Activated CD4-positive, alpha-beta T cell treated with anti-CD3 and anti-CD28 coated beads, Interleukin-2, amount 50 U/mL, for 24 hours (primary cell): ENCODE data around the gene MDGA2.
"Not testable (repeated sequence)": the region's sequence is repeated elsewhere in the genome, so short reads cannot be mapped to it uniquely, and the experiment has no call there.

Experiments used
- DNase-seq, 2 donors: peaks; one replicate each; pipeline ENCODE4 v3.0.0-alpha.2; 2020; ENCODE audit warnings: low read depth in 1 of 2, low spot score in 1 of 2

MDGA2 gene

GRCh38 chr14:47345016-47345415 lies 330.4 kb downstream of the MDGA2 start:
- no peak for DNase-seq

- no peak for DNase-seq
These were observed 342.5 kb downstream of the MDGA2 start for GRCh38 chr14:47332939-47333338.

- DNase-seq, result no peak
These were observed 343.3 kb downstream of the MDGA2 start for GRCh38 chr14:47332106-47332505.

GRCh38 chr14:47328376-47328775 lies 347.0 kb downstream of the MDGA2 start:
- no peak for DNase-seq

- no peak for DNase-seq
These were observed 348.1 kb downstream of the MDGA2 start for GRCh38 chr14:47327336-47327735.

GRCh38 chr14:47322751-47323150 lies 352.7 kb downstream of the MDGA2 start:
- DNase-seq, result no peak

GRCh38 chr14:47302121-47302520 lies 373.3 kb downstream of the MDGA2 start:
- DNase-seq, result no peak

- DNase-seq, result no peak
These were observed 374.6 kb downstream of the MDGA2 start for GRCh38 chr14:47300796-47301195.

GRCh38 chr14:47297374-47297773 lies 378.0 kb downstream of the MDGA2 start:
- no peak for DNase-seq

- no peak for DNase-seq
These were observed 391.1 kb downstream of the MDGA2 start for GRCh38 chr14:47284283-47284682.

- not testable (repeated sequence) for DNase-seq
These were observed 393.6 kb downstream of the MDGA2 start for GRCh38 chr14:47281761-47282160.

GRCh38 chr14:47278233-47278842 lies 397.1 kb downstream of the MDGA2 start:
- DNase-seq, result no peak

- DNase-seq, result no peak
These were observed 397.7 kb downstream of the MDGA2 start for GRCh38 chr14:47277703-47278102.

- DNase-seq, result no peak
These were observed 398.5 kb downstream of the MDGA2 start for GRCh38 chr14:47276931-47277330.

GRCh38 chr14:47273939-47274338 lies 401.5 kb downstream of the MDGA2 start:
- no peak for DNase-seq

GRCh38 chr14:47270715-47271114 lies 404.7 kb downstream of the MDGA2 start:
- DNase-seq, result no peak

- DNase-seq, result no peak
These were observed 405.5 kb downstream of the MDGA2 start for GRCh38 chr14:47269756-47270492.

- DNase-seq, result no peak
These were observed 410.6 kb downstream of the MDGA2 start for GRCh38 chr14:47264842-47265241.

- DNase-seq, result no peak
These were observed 412.6 kb downstream of the MDGA2 start for GRCh38 chr14:47262801-47263200.

GRCh38 chr14:47261350-47261749 lies 414.1 kb downstream of the MDGA2 start:
- no peak for DNase-seq

GRCh38 chr14:47259796-47260195 lies 415.6 kb downstream of the MDGA2 start:
- no peak for DNase-seq

- no peak for DNase-seq
These were observed 418.4 kb downstream of the MDGA2 start for GRCh38 chr14:47257013-47257412.

- no peak for DNase-seq
These were observed 422.6 kb downstream of the MDGA2 start for GRCh38 chr14:47252802-47253201.
